ENCODE results near the gene LDB2.

DNA sequence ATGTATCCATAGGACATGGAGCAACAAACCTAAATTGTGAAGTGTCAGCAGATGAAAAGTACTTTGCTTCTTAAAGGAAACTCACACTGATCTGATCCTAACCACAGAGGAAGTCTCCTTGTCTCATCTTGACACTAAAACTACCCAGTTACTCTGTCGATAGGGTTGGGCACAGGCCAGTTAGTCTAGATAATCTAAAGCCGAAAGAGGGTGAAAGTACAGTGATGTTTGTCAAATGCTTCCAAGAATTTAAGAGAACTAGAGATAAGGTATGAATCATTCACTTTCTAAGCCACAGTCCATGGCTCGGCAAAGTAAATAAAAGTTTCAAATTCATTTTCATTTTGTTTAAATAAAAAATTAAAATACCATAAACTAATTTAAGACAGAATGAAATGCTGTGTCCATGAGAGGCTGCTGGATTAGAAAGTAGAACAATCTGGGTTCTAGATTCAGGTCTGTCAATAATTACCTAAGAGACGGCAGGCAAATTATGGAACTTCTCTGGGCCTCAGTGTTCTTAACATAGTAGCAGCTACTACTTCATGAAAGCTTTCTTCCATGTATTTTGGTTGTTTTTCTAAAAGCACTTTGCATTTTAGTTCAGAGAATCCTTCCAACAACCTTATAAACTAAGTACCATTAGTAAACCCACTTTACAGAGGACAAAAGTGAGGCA is 176.7 kb downstream of the LDB2 start:
- TF ChIP-seq, protein P1, sequence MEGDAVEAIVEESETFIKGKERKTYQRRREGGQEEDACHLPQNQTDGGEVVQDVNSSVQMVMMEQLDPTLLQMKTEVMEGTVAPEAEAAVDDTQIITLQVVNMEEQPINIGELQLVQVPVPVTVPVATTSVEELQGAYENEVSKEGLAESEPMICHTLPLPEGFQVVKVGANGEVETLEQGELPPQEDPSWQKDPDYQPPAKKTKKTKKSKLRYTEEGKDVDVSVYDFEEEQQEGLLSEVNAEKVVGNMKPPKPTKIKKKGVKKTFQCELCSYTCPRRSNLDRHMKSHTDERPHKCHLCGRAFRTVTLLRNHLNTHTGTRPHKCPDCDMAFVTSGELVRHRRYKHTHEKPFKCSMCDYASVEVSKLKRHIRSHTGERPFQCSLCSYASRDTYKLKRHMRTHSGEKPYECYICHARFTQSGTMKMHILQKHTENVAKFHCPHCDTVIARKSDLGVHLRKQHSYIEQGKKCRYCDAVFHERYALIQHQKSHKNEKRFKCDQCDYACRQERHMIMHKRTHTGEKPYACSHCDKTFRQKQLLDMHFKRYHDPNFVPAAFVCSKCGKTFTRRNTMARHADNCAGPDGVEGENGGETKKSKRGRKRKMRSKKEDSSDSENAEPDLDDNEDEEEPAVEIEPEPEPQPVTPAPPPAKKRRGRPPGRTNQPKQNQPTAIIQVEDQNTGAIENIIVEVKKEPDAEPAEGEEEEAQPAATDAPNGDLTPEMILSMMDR (IDR thresholded peaks at IDR 0.05; ENCODE audit: low read depth, low read length), result no peak
- TF ChIP-seq MAX (IDR thresholded peaks at IDR 0.05; ENCODE audit: low read depth, low read length), result no peak
